Upper lobe of left lung (tissue), 4 donors: Measurements from ENCODE around the gene ANKRD13D.

ENCODE experiments used
- CTCF ChIP-seq, 6 experiments: fragments of 450-650 bp in 4 of 6; fragments of 200-600 bp in 2 of 6; sonication (generic) in 2 of 6; IDR thresholded peaks; one replicate each; pipeline ENCODE4 v1.5.1; 2016 to 2019; ENCODE audit warnings: antibody characterized with exemption in 6 of 6
- EP300 ChIP-seq, 4 donors: sonication (generic); formaldehyde crosslinking; IDR thresholded peaks; one replicate each; pipeline ENCODE4 v1.5.1; 2017; ENCODE audit warnings: antibody characterized with exemption in 4 of 4, control low read depth in 2 of 4
- POLR2A ChIP-seq, 4 donors: fragments of 450-650 bp; IDR thresholded peaks; one replicate each; pipeline ENCODE4 v1.5.1; 2016 to 2017; ENCODE audit warnings: antibody characterized with exemption in 4 of 4, mild to moderate bottlenecking in 2 of 4

- TF ChIP-seq EP300 (IDR thresholded peaks at IDR 0.05): no peak
- TF ChIP-seq POLR2A (IDR thresholded peaks at IDR 0.05): no peak
- TF ChIP-seq CTCF (IDR thresholded peaks at IDR 0.05): no peak
Observed at GRCh38 chr11:67282155-67282875, 6.8 kb upstream of the ANKRD13D start.
